K562 (cell line): ENCODE data around the gene CCDC88C. TPM values are rescaled to one million over a fixed set of nuclear protein-coding genes. Genes with fewer than 3 reads are reported as not detected.

Experiments
- ARID2 ChIP-seq: fragments of 450-650 bp; IDR thresholded peaks from 2 replicates; pipeline ENCODE4 v1.6.1; 2017; ENCODE audit warnings: antibody characterized with exemption, mild to moderate bottlenecking
- GABPB1 ChIP-seq: sonication (generic); formaldehyde crosslinking; IDR thresholded peaks from 2 replicates; pipeline ENCODE4 v1.8.0; 2022; ENCODE audit warnings: mild to moderate bottlenecking, missing genetic modification reagents
- MEF2D ChIP-seq: conservative IDR thresholded peaks from 2 replicates; pipeline ENCODE4 v1.6.1; 2016; ENCODE audit warnings: low read depth, missing genetic modification characterization, missing compliant biosample characterization
- REST ChIP-seq, 2 experiments: fragments of 450-650 bp; formaldehyde crosslinking in 1 of 2; IDR thresholded peaks; 2 replicates each; pipeline versions ENCODE4 v1.4.0 to v1.6.1; 2014 to 2020; ENCODE audit warnings: mild to moderate bottlenecking in 2 of 2, borderline replicate concordance in 1 of 2, low read depth in 1 of 2
- RREB1 ChIP-seq: fragments of 250-450 bp; sonication (Bioruptor Pico); IDR thresholded peaks from 2 replicates; pipeline ENCODE4 v1.4.0; 2020
- XRCC5 ChIP-seq: fragments of 200-400 bp; formaldehyde crosslinking; IDR thresholded peaks from 2 replicates; pipeline ENCODE4 v1.6.1; 2017; ENCODE audit warnings: low read depth, mild to moderate bottlenecking, low read length
- polyA plus RNA-seq, 8 experiments: library from polyadenylated mRNA; depleted of rRNA in 4 of 8; stranded (reverse) in 5 of 8; unstranded in 3 of 8; fragments of >200 nt; fragmentation: Nextera tagmentation in 2 of 8; fragmentation: Illumina TruSeq in 1 of 8; extraction: Ambion mirVana in 2 of 8; extraction: Trizol in 1 of 8; gene quantifications; 2 replicates each; pipeline versions ENCODE4 v1.2.1 to v1.2.3, GENCODE V29; 2011 to 2014; ENCODE audit warnings: inconsistent platforms in 1 of 8, missing spikeins in 1 of 8
- total RNA-seq, 7 experiments: library from RNA; depleted of rRNA in 6 of 7; stranded (reverse); fragments of >200 nt in 6 of 7; fragmentation: Illumina TruSeq in 2 of 7; extraction: Trizol in 2 of 7; gene quantifications; 2 replicates each; pipeline versions ENCODE4 v1.2.1 to v1.2.3, GENCODE V29; 2011 to 2021; ENCODE audit warnings: low replicate concordance in 1 of 7
- TF ChIP-seq, protein P1 (sequence below): fragments of 450-650 bp; formaldehyde crosslinking; IDR thresholded peaks from 2 replicates; pipeline ENCODE4 v1.4.0; 2020; ENCODE audit warnings: mild to moderate bottlenecking, moderate library complexity
- TF ChIP-seq, protein P2 (sequence below), 3 experiments: IDR thresholded peaks in 2 of 3; conservative IDR thresholded peaks in 1 of 3; 2 replicates each; pipeline ENCODE4 v1.5.1; 2011 to 2012; ENCODE audit warnings: low read length in 3 of 3, mild to moderate bottlenecking in 3 of 3, control low read depth in 2 of 3, improper control_type of control experiment in 1 of 3, inconsistent platforms in 1 of 3, low read depth in 1 of 3, mixed read lengths in 1 of 3, moderate library complexity in 1 of 3; ENCODE audit not compliant: insufficient read depth in 2 of 3

CCDC88C gene
- total and polyA plus RNA-seq, 9 of the 15 experiments (the other 6 are each of a cell fraction or from before 2014, with no cell fraction given), result 0.62 to 22.5 (median 10.7) TPM

DNA sequence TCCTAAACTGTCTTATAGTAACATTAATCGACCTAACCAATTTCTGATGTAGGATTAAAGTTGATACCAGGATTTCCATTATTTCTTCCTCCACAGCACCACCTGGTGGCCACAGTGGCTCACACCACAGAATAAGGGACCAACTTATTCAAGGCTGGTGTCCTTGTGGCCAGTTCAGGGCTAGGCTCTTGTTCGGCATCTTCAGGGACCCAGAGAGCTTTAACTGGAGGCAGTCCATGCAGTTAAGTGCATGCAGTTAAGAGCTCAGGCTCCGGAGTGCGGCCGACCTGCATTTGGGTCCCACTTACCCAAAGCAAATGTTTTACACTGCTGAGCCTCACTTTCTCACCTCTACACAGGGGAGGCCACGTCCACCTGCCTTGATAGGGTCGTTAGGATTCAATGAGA, 131.1 kb downstream of the CCDC88C start (continued):
- no peak for TF ChIP-seq RREB1
- TF ChIP-seq REST (IDR thresholded peaks at IDR 0.05; ENCODE audit: borderline replicate concordance), result peak; percentile 85; the same call in 1 of the 2 replicates
- TF ChIP-seq REST (CRISPR knock-in tag; IDR thresholded peaks at IDR 0.05; ENCODE audit: low read depth), result no peak
- TF ChIP-seq XRCC5, result no peak
- TF ChIP-seq, protein P1, sequence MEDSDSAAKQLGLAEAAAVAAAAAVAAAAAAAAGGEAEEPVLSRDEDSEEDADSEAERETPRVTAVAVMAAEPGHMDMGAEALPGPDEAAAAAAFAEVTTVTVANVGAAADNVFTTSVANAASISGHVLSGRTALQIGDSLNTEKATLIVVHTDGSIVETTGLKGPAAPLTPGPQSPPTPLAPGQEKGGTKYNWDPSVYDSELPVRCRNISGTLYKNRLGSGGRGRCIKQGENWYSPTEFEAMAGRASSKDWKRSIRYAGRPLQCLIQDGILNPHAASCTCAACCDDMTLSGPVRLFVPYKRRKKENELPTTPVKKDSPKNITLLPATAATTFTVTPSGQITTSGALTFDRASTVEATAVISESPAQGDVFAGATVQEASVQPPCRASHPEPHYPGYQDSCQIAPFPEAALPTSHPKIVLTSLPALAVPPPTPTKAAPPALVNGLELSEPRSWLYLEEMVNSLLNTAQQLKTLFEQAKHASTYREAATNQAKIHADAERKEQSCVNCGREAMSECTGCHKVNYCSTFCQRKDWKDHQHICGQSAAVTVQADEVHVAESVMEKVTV (CRISPR knock-in tag), result peak; percentile 66
- no peak for TF ChIP-seq GABPB1 (CRISPR knock-in tag)
- no peak for TF ChIP-seq MEF2D (tag)
- TF ChIP-seq, protein P2, sequence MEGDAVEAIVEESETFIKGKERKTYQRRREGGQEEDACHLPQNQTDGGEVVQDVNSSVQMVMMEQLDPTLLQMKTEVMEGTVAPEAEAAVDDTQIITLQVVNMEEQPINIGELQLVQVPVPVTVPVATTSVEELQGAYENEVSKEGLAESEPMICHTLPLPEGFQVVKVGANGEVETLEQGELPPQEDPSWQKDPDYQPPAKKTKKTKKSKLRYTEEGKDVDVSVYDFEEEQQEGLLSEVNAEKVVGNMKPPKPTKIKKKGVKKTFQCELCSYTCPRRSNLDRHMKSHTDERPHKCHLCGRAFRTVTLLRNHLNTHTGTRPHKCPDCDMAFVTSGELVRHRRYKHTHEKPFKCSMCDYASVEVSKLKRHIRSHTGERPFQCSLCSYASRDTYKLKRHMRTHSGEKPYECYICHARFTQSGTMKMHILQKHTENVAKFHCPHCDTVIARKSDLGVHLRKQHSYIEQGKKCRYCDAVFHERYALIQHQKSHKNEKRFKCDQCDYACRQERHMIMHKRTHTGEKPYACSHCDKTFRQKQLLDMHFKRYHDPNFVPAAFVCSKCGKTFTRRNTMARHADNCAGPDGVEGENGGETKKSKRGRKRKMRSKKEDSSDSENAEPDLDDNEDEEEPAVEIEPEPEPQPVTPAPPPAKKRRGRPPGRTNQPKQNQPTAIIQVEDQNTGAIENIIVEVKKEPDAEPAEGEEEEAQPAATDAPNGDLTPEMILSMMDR (IDR thresholded peaks at IDR 0.05 in 2 of 3, conservative IDR thresholded peaks at IDR 0.05 in 1 of 3; ENCODE audit: insufficient read depth in 2 of 3, low read depth in 1 of 3, low read length in 3 of 3), result peak; percentile 82 to 95 (median 88)
- 0 out of 2 replicates have a peak, but pooled peaks have one; percentile 59 for TF ChIP-seq ARID2
